GM19193 (cell line): ENCODE results near the gene LPCAT1.

Experiments
- POLR2A ChIP-seq: IDR thresholded peaks from 4 replicates; pipeline ENCODE4 v1.6.1; 2011; ENCODE audit not compliant: insufficient read depth, insufficient read length; ENCODE audit errors: extremely low read depth

Gene LPCAT1

GRCh38 chr5:1507961-1508658 lies 15.7 kb downstream of the LPCAT1 start:
- no peak for TF ChIP-seq POLR2A

- TF ChIP-seq POLR2A: no peak
Measured at GRCh38 chr5:1507457-1507856, 16.3 kb downstream of the LPCAT1 start.

GRCh38 chr5:1507014-1507375 lies 16.8 kb downstream of the LPCAT1 start:
- TF ChIP-seq POLR2A: no peak

- TF ChIP-seq POLR2A: no peak
Measured at GRCh38 chr5:1506242-1507013, 17.3 kb downstream of the LPCAT1 start.

GRCh38 chr5:1505506-1506241 lies 18.1 kb downstream of the LPCAT1 start:
- peak; percentile 29 for TF ChIP-seq POLR2A

- no peak for TF ChIP-seq POLR2A
Measured at GRCh38 chr5:1504617-1505016, 19.1 kb downstream of the LPCAT1 start.

GRCh38 chr5:1504069-1504595 lies 19.6 kb downstream of the LPCAT1 start:
- TF ChIP-seq POLR2A: no peak

GRCh38 chr5:1503241-1504068 lies 20.3 kb downstream of the LPCAT1 start:
- TF ChIP-seq POLR2A: peak; percentile 41

- TF ChIP-seq POLR2A: no peak
Measured at GRCh38 chr5:1502737-1503120, 21.0 kb downstream of the LPCAT1 start.

- peak; percentile 36 for TF ChIP-seq POLR2A
Measured at GRCh38 chr5:1502046-1502736, 21.6 kb downstream of the LPCAT1 start.

- no peak for TF ChIP-seq POLR2A
Measured at GRCh38 chr5:1501372-1502045, 22.3 kb downstream of the LPCAT1 start.

- TF ChIP-seq POLR2A: no peak
Measured at GRCh38 chr5:1500411-1501091, 23.2 kb downstream of the LPCAT1 start.

- no peak for TF ChIP-seq POLR2A
Measured at GRCh38 chr5:1499851-1500250, 23.9 kb downstream of the LPCAT1 start.
